ENCODE results near the gene CORO1C.
A peak's percentile ranks its signal among the peaks of the same experiment; 100 is the strongest.
"Not testable (repeated sequence)": the region's sequence is repeated elsewhere in the genome, so short reads cannot be mapped to it uniquely, and the experiment has no call there.

CORO1C gene

DNA sequence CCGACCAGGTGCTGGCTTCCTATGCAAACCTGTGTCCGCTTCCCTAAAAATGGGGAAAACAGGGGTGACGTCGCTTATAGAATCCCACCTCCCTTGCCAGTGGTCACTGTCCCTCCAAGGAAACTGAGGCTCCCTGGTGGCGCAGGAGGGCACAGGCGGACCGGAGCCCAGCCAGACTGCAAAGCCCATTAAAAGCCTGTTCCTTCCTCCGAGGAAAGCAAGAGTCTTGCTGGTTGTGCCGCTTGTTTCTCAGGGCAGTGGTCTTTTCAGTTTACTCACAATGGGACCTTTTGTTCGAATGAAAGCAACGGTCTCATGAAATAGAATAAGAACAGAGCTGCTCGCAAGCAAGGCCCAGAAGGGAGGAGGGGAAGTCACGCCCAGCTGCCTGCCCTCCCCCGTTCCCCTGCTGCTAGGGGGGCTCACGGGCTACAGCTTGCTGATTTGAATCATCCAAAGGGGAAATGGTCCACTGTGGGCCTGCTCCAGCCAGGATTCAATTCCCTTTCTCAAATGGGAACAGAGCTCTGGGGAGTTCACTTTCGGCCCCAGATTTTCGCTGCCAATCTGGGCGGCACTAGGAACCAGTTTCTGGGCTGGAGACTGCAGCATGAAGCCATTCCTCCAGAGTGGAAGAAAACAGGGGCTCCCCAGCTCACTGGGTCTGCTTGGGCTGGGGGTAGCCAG is 93.0 kb downstream of the CORO1C start:
- peak in 54 of 58 donors; percentile 32 to 91 (median 72) for DNase-seq

DNA sequence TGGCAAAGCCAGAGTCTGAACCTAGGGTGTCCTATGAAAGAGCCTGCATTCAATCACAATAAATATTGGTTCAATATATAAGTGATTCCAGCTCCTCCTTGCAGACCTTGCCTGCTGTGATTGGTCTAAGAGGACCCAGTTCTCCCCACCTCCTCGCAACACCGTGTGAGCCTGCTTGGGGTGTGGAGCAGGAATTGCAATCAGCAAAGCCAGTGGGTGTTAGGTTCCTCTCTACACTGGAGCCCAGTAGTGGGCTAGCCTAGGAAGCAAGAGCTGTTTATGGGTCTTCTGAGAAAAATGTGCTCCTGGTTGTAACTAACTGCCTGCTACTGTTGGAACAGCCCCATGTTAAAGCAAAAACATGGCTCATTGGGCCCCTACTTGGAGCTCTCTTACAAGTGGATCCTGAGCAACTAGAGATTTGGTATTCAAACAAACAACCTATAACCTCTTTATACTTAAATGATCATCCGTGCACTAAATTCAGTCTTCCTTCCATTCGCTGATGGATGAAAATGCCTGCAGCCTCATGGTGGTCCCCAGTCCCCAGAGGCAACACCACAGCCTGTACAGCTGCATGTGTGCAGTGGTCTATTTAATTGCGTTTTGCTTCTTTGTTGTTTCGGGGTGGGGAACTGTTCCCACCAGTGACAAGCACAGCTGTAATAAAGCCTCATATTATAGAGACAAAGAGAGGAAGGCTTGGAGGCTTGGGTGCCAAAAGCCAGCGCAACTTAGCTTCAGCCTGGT is 93.9 kb downstream of the CORO1C start:
- DNase-seq = no peak

DNA sequence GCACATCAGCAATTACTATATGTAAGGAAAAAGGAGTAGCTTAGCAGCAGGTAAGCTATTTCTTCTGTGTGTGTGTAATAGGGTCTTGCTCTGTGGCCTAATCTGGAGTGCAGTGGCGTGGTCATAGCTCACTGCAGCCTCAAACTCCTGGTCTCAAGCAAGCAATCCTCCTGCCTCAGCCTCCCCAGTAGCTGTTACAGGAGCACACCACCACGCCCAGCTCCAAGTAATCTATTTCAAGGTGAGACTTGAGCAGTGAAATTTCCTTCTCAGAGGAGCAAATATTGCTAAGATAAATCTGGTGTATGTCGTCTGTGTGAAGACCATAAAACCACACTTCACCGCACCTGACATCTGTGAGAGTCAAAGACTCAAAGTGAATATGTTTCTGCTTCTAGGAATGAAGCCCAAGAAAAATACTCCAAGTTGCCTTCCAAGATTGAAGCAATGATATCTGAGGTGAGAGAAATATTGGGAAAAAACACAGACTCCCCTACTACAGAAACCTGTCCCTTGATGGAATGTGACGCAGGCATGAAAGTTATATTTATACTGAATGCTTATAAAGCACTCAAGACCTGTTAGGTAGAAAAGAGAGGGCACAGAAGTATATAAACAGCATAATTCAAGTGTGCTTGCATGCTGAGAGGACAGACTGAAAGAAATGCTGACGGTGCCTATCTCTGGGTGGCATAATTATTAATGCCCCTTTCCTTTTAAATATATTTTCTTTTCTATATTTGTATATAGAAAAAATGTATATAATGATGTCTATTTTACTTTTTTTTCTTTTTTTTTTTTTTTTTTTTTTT is 95.1 kb downstream of the CORO1C start:
- no peak for DNase-seq

DNA sequence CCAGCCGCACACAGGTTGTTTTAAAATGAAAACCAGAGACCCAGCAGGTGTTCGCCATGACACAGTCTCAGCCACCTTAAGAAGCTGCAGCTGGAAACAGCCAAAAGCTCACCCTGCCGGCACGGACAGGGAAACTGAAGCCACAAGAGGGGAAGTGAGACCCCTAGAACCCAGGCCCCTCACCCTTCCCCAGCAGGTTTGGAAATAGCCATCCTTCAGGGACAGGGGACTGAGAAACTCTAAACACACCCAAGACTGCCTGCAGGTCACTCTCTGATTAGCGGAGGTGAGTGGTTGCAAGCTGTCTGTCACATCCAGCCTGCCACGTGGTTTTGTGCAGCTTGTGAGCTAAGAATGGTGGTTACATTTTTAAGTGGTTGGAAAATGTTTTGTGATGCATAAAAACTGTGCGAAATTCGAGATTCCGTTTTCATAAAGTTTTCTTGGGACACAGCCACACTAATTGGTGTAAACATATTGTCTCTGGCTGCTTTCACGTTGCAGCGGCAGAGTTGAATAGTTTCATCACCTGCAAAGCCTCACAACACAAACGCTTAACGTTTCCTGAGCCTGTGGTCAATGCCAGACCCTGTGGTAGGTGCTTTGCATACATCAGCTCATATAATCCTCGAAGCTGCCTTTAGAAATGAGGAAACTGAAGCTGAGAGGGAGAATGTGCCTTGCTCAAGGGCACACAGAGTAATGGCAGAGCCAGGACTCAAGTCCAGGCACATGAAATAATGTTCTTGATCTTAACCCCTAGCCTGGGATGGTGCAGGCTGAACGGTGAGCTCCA is 95.9 kb downstream of the CORO1C start:
- DNase-seq = no peak

DNA sequence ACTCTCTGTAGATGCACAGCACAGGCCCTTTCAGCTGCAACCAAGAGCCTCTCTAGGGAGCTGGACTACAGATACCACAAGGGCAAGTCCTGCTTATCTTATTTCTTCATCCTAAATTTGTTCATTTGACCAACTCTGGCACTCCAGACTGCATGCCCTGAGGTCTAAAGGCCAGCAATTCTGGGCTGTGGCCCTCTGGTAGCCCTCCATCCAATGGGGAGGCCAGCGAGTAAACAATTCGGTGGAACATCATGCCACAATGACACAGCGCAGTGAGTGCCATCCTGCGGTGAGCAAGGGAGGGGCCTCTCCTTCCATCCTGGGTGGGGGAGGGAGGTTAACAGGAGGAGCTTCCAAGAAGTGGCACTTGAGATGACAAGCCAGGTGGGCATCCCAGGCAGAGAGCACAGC is 97.0 kb downstream of the CORO1C start:
- DNase-seq = peak in 1 of 58 donors; percentile 33

DNA sequence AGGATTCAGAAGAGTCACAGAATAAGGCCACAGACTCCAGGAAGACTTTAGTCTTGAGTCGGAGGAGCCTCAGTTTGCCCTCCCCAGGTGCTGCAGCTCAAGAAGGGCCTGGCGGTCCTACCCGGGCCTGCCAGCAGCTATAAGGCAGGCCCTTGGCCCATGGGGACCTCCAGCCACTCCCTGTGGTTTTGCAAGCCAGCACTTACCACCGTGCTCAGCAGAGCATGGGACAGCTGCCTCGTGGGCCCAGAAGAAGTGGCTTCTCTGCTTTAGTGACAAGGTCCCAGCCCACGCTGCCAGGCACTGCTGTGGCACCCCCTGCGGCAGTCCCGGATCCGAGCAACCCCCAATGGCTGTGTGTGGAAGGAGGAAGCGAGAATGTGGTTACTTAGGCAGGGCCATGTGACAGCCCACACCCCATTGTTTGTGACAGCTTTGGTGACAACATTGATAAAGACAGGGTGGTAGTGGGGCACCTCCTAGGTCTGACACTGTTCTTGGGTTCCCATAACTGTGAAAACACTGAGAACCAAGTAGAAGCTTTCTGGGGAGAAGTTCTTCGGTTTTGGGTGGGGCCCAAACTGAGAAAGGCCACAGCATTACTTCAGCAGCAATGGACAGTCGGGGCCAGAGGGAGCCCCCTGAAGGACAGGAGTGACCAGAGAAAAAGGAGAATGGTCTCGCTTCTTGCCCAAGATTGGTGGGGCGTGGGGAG is 97.6 kb downstream of the CORO1C start, which contains the start of gene SELPLG:
Gene SELPLG (minus strand): TSS at position 361 of the 715 bp plus-strand sequence. CDS start 9,587 bp downstream, outside the sequence.
- peak in 27 of 58 donors; percentile 16 to 68 (median 41) for DNase-seq

DNA sequence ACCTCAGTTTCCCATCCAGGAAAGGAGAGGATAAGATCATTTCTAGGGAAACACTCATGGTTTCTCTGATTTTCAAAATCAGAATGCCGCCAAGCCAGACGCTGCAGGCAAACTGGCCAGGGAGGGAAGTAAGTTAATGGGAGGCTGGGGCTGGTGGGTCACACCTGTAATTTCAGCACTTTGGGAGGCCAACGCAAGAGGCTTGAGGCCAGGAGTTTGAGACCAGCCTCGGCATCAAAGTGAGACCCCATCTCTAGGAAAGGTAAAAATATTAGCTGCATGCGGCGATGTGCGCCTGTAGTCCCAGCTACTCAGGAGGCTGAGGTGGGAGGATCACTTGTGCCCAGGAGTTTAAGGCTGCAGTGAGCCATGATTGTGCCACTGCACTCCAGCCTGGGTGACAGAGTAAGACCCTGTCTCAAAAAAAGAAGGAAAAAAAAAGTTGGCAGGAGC is 98.2 kb downstream of the CORO1C start:
- no peak for DNase-seq

DNA sequence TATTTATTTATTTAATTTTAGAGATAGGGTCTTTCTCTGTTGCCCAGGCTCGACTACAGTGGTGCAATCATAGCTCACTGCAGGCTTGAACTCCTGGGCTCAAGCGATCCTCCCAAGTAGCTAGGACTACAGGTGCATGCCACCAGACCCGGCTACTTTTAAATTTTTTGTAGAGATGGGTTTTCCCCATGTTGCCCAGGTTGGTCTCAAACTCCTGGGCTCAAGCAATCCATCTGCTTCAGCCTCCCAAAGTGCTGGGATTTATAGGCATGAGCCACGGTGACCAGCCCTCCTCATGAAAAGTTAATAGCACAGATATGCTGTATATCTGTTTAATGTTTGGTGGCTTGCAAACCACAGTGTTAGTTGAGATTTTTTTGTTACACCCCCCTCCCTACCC is 100.1 kb downstream of the CORO1C start:
- not testable (repeated sequence) for DNase-seq

DNA sequence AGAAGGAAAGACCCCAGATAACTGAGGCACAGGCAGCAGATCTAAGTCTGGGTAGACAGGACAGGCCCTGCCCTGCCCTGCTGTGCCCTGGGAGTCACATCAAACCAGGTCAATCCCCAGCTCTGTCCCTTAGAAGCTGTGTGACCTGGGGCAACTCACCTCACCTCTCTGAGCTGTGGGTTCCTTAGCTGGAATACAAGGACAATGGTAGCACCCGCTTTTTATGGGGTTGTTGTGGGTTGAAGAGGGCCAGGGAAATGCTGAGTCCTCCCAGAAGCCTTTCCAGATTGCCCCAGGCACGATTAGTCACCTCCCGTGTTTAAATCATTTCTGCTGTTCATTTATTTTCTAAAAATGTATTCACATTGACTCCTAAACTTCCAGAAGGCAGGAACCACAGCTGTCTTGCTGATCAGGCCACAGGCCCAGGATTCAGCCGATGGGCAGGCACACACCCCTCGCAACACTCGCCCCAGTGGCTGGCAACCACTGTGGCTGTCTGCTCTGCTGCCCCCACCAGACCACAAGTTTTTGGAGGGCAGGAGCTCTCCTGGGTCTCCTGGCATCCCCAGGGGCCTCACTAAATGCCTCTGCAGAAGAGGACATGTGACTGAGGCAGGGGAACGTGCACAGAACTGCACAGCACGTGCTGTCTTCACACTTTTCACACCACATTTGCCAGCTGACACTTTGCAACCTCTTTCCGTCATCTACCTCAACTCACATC is 100.7 kb downstream of the CORO1C start:
- no peak for DNase-seq

DNA sequence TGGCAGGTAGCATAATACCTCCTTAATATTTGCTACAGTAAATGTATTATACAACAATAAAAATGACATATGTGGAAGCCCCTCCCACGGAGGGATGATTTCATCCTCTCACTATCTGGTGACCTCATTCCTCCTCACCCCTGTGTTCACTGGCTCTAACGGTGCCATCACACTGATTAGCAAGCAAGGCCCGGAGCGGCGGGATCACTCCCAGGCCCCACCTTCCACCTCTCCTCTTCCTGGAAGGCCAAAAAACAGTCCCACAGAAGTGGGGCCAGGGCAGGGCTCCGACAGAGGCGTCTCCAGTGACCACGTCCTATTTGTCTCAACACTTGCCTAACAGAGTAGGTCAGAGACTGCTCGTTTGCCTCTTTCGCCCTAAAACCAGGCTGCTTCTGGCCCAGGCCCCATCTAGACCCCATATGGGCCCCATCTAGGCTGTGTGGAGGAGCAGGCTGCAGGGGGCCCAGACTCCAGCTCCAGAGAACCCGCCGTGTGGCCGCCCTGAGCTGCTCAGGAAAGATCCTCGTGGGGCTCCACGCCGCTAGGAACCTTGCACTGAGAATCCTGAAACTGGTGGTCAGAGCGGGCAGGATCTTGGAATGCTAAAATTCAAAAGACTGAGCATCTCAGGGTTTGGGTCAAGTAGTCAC is 101.4 kb downstream of the CORO1C start:
- DNase-seq = no peak

DNA sequence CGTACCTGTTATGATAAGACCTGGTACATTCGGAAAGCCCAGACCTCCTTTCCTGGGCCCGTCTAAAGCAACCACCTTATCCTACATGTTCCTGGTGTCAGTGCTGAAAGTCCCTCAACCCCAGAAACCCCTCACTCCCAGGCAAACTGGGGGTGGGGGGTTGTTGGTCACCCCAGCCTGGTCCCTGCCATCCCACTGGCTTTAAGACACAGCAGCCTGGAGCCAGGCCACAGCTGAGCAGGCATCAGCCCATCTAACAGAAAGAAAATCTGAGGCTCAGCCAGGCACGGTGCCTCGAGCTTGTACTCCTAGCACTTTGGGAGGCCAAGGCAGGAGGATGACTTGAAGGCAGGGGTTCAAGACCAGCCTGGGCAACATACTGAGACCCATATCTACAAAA is 102.2 kb downstream of the CORO1C start:
- DNase-seq = no peak

DNA sequence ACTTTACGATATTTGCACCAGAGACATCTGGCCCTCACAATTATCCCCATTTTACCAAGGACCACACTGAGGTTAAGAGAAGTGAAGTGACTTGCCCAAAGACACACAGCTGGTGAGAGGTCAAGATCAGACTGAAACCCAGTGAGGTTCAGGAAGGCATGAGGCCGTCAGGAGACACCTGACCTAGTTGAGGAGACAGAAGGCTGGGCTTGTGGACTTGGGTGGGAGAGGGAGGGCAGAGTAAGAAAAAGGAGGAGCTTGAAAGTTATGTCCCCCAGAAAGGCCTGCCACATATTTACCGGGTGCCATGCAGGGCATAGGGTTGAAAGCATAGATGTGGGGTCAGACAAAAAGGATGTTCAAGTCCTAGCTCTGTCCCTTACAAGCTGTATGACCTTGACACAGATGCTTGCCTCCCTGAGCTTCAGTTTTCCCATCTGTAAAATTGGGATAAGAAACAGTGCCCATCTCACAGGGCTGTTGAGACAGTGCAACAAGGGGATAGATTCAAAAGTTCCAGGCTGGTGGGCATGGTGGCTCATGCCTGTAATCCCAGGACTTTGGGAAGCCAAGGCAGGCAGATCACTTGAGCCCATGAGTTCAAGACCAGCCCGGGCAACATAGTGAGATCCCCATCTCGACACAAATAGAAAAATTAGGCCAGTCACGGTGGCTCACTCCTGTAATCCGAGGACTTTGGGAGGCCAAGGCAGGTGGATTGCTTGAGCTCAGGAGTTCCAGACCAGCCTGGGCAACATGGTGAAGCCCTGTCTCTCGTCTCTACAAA is 104.0 kb downstream of the CORO1C start:
- no peak for DNase-seq

DNA sequence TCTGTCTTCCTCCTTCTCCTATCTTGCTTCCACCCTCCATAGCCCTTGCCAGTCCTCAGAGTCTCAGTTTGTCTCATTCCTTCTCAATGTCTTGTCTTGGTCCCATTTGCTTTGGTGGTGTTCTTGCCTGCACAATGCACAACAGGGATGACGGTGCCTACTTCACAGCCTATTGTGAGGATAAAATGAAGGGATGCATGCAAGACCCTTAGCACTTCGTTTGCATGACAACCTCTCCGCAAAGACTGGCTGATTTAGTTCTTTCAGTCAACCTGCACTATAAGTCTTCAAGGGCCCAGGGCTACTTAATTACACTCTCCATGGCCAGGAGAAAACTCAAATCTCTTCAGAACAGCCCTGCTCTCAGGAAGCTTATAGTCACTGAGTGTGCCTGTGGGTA is 106.1 kb downstream of the CORO1C start:
- no peak for DNase-seq

DNA sequence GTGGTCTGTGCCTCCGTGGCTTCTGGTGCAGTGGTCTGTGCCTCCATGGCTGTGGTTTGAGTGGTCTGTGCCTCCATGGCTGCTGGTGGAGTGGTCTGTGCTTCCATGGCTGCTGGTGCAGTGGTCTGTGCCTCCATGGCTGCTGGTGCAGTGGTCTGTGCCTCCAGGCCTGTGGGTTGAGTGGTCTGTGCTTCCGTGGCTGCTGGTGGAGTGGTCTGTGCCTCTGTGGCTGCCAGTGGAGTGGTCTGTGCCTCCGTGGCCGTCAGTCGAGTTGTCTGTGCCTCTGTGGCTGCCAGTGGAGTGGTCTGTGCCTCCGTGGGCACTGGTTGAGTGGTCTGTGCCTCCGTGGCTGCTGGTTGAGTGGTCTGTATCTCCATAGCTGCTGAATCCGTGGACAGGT is 107.7 kb downstream of the CORO1C start:
- no peak for DNase-seq

DNA sequence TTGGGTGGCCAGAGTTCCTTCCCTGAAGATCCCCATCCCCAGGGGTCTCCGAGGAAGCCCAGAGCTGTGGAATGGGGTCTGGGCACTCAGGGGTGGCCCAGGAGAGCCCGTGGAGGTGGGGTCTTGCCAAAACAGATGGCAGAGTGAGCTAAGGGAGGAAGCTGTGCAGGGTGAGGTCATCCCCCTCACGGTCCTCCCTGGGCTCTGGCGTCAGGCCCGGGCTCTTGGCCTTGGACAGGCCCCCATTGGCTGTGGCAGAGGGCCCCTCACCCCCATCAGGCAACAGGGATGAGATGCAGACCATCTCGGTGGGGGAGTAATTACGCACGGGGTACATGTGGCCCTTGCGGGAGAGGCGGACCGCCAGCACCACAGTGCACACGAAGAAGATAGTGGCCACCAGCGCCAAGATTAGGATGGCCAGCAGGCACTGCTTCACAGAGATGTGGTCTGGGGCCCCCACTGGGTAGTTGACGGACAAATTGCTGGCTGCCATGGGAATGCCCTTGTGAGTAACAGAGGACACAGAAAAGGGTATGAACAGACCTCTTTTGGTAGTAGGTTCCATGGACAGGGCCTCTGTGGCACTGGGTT is 108.3 kb downstream of the CORO1C start:
- no peak for DNase-seq

DNA sequence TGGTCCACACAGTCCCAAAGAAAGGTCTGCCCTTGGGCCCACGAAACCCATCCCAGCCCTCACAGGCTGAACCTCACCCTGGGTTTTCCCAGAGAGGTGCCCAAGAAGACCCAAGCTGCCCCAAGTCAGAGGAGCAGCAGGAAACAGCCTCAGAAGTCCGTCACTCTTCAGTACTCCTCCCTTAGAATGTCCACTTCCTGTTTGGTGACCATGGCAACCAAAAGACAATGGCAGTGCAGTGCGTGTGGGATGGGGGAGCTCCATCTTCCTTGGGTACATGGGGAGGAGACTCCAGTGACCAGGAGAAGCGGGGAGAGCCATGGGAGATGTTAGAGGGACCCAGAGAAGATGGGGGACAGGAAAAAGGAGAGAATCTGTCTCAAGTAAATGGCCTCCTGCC is 108.9 kb downstream of the CORO1C start:
- no peak for DNase-seq

DNA sequence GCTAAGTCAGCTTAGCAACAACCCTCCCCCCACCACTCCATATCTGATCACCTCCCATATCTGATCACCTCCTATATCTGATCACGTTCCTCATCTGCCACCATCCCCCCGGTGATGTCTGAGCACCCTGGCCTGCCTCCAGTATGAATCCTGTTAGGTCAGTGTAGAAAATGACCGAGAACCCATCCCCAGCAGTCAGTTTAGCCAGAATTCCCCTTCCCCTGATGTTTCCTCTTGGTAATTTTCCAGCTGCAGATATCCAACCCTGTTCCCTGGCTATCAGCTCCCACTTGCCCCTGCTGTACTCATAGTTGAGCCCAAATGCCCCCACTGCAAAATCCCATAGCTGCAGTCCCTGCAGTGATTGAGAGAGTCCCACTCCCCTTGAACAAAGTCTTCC is 110.2 kb downstream of the CORO1C start:
- no peak for DNase-seq
